NCI-H2196 treated with DMSO at 0.1 percent for 48 hours (cell line): ENCODE data around the gene ZNF521.

Experiments
- DNase-seq: peaks from one replicate; lab custom pipeline; 2025; ENCODE audit not compliant: unreplicated experiment; lab: John Stamatoyannopoulos, UW

The ZNF521 gene

DNA sequence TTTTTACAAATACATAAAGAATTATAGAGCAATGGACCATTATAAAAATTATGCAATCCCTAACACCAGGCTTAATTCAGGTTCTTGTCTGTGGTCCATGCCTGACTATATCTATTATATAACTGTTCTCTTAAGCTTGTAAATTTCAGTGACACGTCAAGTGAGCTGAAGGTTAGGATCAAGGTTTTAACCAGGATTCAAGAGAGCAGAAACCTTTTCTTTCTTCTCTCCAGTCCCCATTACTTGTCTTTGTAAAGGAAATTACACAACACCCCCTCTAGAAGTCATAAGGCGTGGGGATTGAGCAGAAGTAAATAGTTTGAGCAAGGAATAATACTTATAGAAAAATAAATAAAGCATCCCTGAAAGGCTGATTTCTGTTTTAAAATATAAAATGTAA is 122.0 kb downstream of the ZNF521 start:
- DNase-seq = no peak

DNA sequence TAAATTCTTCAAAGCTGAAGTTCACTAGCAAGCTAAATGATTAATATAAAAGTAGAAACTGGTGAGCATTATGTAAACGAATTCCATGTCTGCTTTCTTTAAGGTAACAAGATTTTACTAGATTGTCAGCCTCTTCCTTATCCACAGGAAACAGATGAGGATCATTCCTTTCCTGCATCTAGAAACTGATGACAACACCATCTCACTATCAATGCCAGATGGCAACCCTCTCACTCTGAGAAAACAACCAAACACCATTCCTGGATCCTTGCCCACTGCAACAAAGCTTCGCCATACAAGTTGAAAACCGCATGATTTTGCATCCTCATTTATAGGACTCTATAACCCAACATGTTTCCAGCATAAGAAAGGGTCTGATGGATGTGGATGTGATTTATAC is 122.9 kb downstream of the ZNF521 start:
- no peak for DNase-seq

DNA sequence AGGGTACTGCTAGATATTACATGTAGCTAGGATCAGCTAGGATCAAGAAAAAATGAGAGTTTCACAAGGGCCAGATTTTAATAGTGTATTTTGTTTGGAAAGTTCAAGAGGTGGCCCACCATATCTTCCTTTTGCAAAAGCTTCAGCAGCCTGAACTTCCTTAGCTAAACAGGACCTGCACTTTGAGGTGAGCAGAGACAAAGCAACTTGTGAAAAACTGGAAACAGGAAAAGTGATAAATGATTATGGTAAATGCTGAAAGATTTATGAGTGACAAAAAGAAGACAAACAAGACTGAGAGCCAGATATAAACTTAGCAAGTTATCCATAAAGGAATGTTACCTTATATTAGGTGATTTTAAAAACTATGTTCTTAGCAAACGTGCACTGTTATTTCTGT is 123.6 kb downstream of the ZNF521 start:
- DNase-seq = no peak

DNA sequence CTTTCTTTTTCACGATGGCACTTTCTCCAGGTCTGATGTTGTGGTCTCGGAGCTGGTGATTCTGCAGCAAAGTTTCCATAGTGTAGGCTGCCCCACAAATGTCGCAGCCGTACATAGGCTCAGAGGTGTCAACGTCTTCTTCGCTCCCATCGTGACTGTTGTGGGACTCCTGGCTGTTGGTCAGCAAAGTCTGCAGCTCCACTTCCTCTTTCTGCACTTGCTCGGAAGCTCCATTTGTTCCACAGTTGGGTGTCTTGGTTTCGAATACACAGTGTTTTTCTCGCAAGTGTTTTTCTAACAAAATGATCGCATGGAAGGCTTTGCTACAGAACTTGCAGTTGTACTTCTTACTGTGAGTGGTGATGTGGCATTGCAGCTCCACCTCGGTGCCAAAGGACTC is 126.8 kb downstream of the ZNF521 start:
- no peak for DNase-seq

DNA sequence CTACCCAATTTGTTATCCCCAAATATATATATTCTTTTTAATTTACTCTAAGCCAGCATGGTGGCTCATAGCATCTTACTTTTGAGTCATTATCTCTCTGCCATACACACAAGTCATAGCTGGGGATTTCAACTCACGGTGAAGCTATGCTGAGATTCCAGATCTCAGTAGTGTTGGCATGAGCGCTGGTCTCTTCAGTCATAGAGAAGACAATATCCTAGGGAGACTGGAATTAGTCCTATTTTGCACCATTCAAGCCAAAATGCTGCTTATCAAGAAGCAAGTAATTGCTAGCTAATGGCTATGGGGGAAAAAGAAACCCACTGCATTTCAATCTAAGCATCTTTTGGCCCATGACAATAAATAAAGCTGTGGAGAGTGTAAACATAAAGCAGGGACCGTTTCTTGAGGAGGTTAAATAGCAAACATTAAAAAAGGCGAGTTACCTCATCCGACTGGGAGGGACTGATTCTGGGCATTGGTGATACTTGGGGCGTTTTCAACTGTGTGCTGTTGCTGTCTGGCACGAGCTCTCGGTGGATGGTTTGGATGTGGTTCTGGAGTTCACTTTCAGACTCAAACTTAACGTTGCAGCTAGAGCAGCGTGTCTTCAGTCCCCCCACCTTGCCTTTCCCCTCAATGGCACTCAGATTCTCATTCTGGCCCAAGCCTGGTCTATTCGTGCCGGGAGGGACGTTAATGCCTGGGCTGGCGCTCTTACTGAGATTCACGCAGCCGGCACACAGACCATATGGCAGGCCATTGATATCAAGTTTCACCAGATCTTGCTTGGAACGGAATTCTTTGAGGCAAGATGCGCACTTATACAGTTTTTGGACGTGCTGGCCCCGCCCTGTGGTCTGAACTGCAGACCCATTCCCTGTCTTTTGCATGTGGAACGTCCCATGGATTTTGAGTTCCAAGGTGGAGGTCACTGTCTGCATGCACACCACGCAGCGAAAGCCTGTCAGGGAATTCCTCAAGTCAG is 127.8 kb downstream of the ZNF521 start:
- DNase-seq = no peak

DNA sequence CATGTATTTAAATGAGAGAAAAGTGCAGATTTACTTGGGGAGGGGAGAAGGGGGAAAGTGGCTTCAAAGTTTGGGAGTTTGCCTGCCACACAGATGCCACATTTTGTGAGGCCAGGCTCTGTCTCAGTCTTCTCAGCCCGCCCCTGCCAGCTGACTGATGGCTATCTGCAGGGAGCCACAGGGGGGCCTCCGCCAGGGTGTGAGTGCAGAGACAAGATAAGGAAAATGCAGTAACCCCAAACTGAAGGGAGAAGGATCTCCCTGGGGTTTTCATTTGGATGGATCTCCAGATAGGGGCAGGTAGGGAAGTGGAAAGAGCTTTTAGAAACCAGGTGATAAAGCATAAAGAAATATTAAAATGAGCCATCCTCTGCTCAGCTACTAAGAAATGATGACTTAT is 128.8 kb downstream of the ZNF521 start:
- DNase-seq = no peak

DNA sequence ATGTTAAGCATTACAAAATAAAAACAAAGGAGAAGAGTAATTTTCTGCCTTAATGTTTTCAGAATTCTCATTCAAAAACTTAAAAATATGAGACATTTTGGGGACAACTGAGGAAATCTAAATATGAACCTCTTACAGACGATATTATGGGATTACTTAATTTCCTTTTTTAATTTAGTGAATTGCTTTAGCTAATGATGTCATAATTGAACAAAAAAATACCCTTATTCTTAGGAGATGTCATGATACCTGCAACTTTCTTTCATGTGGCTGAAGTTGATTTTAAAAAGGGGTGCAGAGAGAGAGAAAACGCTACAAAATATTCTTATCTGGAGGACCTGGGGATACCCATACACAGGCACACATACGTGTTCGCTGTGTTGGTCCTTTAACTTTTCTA is 129.3 kb downstream of the ZNF521 start:
- no peak for DNase-seq

DNA sequence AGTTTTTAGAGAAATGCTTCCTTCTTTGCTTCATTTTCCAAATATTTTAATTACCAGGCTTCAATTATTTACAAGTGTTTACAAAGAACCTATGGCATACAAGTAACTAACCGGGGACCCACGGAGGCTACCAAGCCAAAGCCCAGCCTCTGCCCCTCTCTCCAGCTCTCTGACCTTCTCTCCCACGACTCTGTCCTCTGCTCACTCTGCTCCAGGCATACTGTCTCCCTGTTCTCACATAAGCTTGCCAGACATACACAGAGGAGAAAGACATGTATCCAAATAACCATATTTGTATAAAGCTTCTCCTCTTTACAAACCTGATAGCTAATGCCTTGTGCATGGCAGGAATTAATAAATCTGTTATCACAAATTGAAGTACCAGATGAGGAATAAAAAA is 141.3 kb downstream of the ZNF521 start:
- DNase-seq = no peak

DNA sequence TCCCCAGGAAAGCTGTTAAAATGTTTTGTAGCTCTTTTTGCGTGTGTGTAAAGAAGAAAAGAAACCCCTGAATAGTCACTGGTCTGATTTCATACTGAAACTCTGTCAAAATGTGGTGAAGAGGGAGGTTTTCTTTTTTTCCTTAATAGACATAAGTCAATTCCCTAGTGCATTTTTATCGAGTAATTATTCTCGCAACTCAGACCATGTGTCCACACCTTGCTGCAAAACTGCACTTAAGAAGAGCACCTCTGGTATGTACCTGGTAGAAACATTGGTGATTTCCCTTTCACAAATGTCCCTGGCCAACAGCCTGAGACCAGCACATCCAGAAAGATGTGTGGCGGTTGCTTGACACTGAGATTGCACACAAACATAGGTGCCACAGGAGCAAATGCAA is 159.9 kb downstream of the ZNF521 start:
- no peak for DNase-seq

DNA sequence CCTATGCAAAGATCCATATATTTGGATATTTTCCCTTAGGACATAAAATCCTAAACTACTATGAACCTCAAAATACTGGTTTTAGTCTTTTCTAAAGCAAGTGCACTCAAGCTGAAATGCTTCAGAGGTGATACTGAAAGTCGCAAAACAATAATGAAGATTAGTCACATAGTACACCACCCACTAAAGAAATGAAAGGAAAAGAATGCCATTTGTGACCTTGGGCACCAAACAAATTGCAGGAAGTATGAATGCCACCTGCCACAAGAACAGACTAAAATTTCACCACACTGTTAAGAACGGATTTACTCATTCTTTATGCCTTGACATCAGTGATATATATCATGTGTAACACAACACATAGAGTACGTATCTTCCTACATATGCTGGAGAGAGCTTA is 161.5 kb downstream of the ZNF521 start:
- no peak for DNase-seq

DNA sequence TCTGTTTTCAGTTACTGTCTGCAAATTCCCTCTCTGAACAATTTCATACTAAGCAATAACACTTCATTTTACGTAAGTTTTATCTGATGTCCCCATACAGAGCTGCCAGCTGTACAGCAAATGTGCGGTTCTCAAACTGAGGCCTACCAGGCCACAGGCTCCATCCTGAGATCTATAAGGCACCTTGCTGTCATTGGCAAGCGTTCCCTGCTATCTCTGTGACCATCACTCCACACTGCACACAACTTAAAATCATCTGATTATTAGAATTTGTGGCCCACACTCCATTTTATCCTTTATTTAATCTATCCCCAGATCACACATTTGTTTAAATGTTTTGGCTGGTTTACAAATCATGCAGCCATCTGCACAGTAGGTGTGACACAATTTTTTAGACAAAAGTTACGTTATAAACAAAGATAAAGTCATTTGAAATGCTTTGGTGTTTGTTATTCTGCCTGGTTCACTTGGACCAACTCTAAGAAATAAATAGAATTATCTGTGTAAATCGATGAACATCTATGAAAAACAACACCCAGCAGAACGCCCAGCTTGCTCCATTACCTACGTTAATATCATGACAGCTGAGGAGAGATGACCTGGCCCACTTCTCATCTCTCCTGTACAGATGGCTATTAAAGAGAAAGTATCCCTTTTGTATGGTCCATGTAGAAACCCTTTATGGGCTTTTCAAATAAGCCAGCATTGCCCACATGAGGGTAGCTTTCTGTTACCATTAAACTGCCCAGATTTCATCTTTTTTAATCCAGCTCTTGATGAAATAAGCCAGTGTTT is 162.4 kb downstream of the ZNF521 start:
- no peak for DNase-seq

DNA sequence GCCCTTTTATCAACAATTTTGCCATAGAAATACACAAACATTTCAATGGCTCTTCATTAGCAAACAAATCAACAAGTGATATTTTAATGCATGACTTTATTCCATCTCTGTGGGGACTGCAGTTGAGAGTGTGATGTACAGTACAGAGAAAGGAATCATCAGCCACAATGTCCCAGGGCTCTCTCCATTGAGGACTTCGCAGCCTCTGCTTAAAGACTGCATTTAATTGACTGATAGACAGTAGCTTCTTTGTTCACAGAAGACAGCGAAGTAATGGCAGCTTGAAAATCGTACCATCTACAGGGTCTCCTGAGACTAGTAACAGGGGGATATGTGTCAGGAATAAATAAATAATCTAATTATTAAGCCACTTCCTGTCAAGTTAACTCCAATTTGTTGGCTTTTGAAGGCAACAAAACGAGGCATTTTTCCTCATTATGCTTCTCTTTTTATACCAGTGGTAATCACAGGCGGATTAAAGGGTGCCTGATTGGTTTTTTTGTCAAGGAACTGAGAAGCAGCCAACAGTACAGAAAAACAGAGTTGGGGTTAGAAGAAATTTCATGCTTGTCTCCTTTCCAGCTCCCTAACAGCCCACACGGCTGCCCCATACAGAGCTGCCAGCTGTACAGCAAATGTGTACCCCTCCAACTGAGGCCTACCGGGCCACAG is 164.3 kb downstream of the ZNF521 start:
- DNase-seq = no peak

DNA sequence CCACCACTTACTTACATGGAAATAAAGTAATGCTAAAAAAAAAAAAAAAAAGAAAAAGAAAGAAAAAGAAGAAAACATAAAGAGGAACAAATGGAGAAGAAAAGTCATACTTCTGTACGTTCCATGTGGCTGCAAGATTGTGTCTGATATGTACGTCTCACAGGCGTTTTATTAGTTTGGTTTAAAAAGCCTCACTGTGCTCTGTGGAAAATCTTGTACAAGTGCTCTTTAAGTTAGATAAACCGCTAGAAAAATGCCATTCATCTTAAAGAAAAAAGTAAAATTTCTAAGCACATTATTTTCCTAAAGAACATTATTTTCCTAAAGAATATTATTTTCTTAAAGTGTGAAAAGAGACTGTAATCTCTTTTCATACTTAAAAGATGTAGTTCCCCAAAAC is 165.1 kb downstream of the ZNF521 start:
- no peak for DNase-seq

DNA sequence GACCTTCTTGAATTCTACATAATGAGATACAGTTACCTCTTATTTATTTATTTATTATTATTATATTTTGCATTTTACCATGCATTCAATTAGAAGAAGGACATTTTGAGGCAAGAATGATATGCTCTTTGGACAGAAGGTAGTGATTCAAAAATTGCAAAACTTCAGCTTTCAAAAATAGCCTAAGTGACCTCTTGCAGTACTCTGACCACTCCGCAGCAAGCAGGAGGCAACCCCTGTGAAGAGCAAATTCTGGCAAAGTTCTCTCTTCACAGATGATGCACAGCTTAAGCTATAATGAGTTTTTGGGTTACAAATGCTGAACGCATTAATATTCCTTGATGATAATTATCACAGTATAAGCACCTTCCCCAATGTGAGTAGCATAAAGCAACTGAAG is 170.0 kb downstream of the ZNF521 start:
- DNase-seq = no peak

DNA sequence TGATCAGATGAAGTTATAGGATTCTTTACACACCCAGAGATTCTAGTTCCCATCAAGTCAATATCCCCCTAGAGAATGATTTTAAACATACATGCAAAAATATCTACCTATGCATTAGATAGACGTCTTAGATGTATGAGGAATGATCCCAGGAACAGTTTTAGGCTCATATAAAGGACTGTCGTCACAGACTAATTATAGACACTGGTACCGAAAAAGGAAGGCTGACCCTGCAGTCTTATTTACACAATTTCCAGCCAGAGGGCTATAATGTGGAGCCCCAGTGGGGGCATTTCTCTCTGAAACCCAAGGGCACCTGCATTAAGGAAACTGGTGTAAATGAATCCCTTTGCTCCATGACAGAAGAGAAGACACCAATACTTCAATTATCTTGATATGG is 170.4 kb downstream of the ZNF521 start:
- DNase-seq = no peak

DNA sequence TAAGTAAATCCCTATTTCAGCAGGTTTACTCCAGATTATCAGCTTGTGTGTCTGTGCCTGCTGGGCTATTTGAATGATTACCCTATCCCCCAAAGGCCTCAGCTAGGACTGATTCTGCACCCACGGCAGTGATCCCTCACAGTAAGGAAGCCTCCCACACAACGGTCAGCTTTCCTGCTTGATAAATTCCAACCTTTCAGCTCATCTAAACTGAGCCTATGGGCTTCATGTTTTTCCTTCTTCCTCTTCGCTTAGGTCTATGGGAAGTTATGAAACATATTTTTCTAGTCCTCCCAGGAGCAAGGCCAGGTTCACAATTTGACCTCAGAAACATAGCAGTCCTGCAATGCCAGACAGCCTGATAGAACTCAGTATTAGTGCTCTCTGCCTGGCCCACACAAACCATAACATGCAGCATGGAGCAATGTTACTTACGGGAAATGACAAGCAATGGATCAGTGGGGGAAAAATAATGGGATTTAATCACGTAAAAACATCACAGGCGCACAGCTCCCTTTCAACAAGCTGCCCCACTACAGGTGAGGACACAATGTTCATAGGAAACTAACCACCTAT is 170.9 kb downstream of the ZNF521 start:
- no peak for DNase-seq

DNA sequence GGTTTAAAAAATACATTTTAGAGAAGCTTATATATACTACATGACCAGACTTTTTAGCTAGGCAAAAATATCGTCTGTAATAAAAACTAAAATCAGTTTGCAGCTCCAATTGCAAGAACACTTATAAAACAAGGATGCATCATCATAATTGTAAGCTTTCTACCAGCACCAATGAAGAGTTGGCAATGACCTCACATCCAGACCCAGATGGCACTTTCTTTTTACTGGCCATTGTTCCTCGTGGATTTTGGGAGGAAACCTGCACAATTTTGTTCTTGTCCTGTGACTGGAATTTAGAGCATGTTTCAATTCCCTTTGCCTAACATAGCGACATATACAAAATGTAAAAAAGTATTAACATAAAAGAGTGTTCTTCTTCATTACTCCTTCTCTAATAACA is 174.3 kb downstream of the ZNF521 start:
- no peak for DNase-seq

DNA sequence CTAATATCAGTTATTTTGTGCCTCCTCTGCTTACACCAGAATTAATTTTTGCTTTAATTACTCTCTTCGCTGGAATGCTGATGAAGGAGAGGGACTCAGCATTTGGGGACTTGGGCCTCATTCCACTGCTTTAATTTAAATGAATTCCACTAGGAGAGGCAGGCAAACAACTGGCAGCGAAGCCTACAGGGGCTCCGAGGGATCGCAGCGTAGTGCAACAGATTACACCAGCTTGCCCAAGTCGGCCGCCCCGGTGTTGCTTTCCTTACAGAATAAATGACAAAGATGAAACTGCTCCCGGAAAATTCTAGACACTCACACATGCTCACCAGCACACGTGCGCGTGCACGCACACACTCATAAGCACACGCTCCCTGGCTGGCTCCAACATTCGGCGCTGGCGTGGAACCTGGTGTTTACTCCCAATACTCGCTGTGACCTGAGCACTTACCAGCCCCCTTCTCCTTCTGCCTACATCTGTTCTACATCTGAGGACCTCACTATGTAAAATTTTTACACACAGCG is 175.4 kb downstream of the ZNF521 start:
- DNase-seq = no peak

DNA sequence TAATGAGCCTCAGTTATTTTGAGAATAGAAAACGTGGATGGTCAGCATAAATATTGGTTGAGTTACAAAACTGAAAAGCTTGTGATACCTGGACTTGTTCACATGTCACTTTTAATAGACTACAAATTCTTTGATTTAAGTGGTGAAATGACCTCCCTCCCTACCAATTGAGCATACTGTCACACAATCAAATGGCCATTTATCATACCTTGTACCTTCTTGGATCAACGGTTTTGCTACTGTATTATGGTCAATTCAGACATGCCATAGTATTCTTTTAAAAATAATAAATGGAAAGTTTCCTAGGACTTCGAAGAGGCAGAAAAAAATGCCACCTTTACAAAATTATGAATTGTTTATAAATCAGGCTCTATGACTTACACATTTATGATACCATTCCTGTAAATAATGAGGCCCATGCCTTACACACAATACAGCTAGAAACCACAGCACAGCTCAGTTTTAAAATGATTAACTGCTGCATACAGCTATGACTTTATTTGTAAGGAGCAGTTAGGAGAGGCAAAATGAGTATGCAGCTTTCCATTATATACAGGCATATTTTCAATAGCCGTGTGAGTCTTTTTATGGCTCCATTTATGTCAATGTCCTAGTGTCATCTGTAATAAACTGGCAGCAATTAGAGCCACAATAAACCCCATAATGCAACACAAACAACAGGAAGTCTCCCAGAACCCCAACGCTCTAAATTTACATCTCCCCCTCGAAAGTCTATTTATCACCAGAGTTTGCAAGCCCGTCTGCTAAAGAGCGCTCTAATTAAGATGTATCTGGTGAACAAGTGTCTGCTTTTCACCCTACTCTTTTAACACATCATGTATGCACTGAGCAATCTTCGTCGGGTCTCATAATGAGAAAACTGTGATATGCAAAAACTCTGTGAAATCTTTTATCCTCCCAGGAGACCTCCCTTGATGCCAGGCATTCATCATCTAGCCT is 176.1 kb downstream of the ZNF521 start:
- DNase-seq = no peak

DNA sequence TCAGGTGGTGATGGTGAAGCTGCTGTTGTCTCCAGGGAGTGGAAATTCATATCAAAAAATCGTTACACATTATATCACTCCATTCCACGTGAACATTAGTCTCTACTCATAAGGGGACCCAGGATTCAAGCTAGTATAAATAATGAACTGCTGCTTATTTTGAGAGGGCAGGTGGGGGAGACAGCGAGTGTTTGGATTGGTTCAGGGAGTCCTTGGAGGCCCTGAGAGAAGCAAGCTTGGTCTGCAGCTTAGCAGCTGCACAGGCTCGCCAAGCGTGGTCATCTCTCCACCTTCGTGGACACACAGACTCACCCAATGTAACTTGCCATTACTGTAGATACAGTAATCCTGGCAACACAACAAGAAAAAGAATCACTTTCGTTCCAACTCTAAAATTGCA is 177.6 kb downstream of the ZNF521 start:
- DNase-seq = no peak
